ENCODE data around the gene DPYD.

DNA sequence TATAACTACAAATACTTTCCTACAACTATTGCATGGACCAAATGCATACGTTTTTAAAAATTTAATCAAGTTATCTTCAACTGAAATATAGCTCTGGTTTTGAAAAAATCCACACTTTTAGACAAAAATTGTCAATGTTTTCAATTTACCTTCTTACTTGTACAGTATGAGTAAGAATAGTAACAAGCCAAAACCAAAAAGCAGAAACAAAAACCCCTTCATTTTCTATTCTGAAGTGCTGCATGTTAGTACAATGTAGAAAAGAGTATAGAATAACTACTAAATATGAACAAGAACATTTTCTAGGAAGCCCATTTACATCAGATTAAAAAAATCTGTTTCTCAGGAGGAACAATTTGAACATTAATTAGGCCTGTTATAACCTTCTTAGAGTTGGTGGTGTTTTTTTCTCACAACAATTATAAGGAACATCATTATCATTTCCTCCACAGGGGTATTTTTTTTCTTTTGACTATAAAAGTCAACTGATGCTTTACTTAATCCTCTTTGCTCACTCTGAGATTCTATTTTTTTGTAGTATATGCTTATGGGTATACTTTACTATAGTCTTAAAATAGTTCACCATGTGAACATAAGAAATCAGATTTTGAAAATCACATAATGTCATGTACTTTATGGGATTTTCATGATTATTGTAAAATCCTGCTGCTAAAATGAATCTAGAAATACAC lies 723.9 kb downstream of the DPYD start:
- TF ChIP-seq POLR2AphosphoS5 (IDR thresholded peaks at IDR 0.05; ENCODE audit: low read depth, low read length) (no peak), POLR2A (IDR thresholded peaks at IDR 0.05; ENCODE audit: low read depth, low read length) (no peak), TAF1 (IDR thresholded peaks at IDR 0.05; ENCODE audit: low read depth, low read length) (no peak)
